Endothelial cell of umbilical vein (primary cell): ENCODE results near the gene CASKIN2. TPM values are rescaled to one million over a fixed set of nuclear protein-coding genes. Genes with fewer than 3 reads are reported as not detected.

Source experiments
- BruUV-seq: library from RNA; stranded (reverse); fragments of 400-500 nt; replicated peaks from 2 replicates; lab custom pipeline; 2021; lab: Mats Ljungman, UMichigan
- CTCF ChIA-PET: fragments of 300-600, 350-600 bp; sonication (Branson Sonifier 250); formaldehyde crosslinking; loops from one replicate; lab custom pipeline; 2021; ENCODE audit warnings: antibody characterized with exemption, inconsistent platforms; lab: Charles Lee
- POLR2A ChIA-PET: fragments of 300-600, 350-600 bp; sonication (Branson Sonifier 250); formaldehyde crosslinking; loops from one replicate; lab custom pipeline; 2021; ENCODE audit warnings: antibody characterized with exemption, inconsistent platforms; lab: Charles Lee
- DNase-seq: peaks from one replicate; pipeline ENCODE4 v3.0.0-alpha.2; 2011; ENCODE audit warnings: low read depth, low spot score
- FAIRE-seq: peaks from 2 replicates; lab custom pipeline; 2011; peaks lifted over from hg19 to GRCh38; lab: Jason Lieb, UNC
- H2AFZ ChIP-seq: 2 replicates; pipeline ENCODE4 v1.6.0; 2012; ENCODE audit warnings: low read depth, low read length, control low read depth, inconsistent platforms
- H3K27ac ChIP-seq: 2 replicates; pipeline ENCODE4 v1.5.1; 2011; ENCODE audit warnings: low read depth, mild to moderate bottlenecking, control low read depth, low read length, moderate library complexity; ENCODE audit not compliant: insufficient read depth
- H3K27me3 ChIP-seq, 2 experiments: 2 replicates each; pipeline versions ENCODE4 v1.6.0 to v1.6.1; 2011; ENCODE audit warnings: low read length in 2 of 2, mixed read lengths in 1 of 2; ENCODE audit not compliant: control insufficient read depth in 2 of 2, insufficient read depth in 2 of 2
- H3K36me3 ChIP-seq, 2 experiments: 2 replicates in 1 of 2; 3 replicates in 1 of 2; pipeline ENCODE4 v1.5.1; 2011; ENCODE audit warnings: low read length in 2 of 2, mild to moderate bottlenecking in 1 of 2, moderate library complexity in 1 of 2; ENCODE audit not compliant: control insufficient read depth in 2 of 2, insufficient read depth in 2 of 2; ENCODE audit errors: extremely low read depth in 1 of 2
- H3K4me1 ChIP-seq: 3 replicates; pipeline ENCODE4 v1.5.1; 2011; ENCODE audit warnings: mild to moderate bottlenecking, low read length; ENCODE audit not compliant: control insufficient read depth, insufficient read depth; ENCODE audit errors: extremely low read depth
- H3K4me2 ChIP-seq: 2 replicates; pipeline ENCODE4 v1.6.1; 2011; ENCODE audit warnings: low read length, control low read depth, mixed read lengths; ENCODE audit not compliant: insufficient read depth
- H3K4me3 ChIP-seq, 3 experiments: fragments of 200-600 bp in 1 of 3; sonication (generic), shearing (Covaris generic) in 1 of 3; replicated peaks in 1 of 3; 2 replicates each; pipeline ENCODE4 v1.5.1; 2011 to 2016; ENCODE audit warnings: control low read depth in 3 of 3, low read length in 3 of 3, mild to moderate bottlenecking in 2 of 3, inconsistent platforms in 1 of 3, low read depth in 1 of 3, moderate library complexity in 1 of 3; ENCODE audit not compliant: insufficient read depth in 1 of 3
- H3K79me2 ChIP-seq: 2 replicates; pipeline ENCODE4 v1.6.0; 2012; ENCODE audit warnings: low read length, inconsistent platforms; ENCODE audit not compliant: control insufficient read depth, insufficient read depth
- H3K9ac ChIP-seq: replicated peaks from 2 replicates; pipeline ENCODE3; 2011; ENCODE audit warnings: low read length, control low read depth; ENCODE audit not compliant: insufficient read depth; ENCODE audit errors: extremely low read depth
- H3K9me1 ChIP-seq: replicated peaks from 3 replicates; pipeline ENCODE4 v1.6.0; 2011; ENCODE audit warnings: mild to moderate bottlenecking, low read length; ENCODE audit not compliant: control insufficient read depth, insufficient read depth; ENCODE audit errors: extremely low read depth
- H3K9me3 ChIP-seq: replicated peaks from 2 replicates; pipeline ENCODE4 v1.5.1; 2012; ENCODE audit warnings: low read length, inconsistent platforms; ENCODE audit not compliant: control insufficient read depth, insufficient read depth
- H4K20me1 ChIP-seq: replicated peaks from 2 replicates; pipeline ENCODE3; 2011; ENCODE audit warnings: mild to moderate bottlenecking, low read length; ENCODE audit not compliant: control insufficient read depth, insufficient read depth; ENCODE audit errors: extremely low read depth
- EZH2 ChIP-seq: IDR thresholded peaks from 2 replicates; pipeline ENCODE4 v1.6.1; 2012; ENCODE audit warnings: borderline replicate concordance, low read depth, mild to moderate bottlenecking, moderate library complexity, low read length, inconsistent platforms; ENCODE audit not compliant: severe bottlenecking
- GATA2 ChIP-seq: IDR thresholded peaks from 2 replicates; pipeline ENCODE4 v1.7.0; 2011; ENCODE audit warnings: low read depth, mild to moderate bottlenecking, moderate library complexity, mixed read lengths, low read length; ENCODE audit not compliant: insufficient read length, insufficient read depth
- JUN ChIP-seq: IDR thresholded peaks from 2 replicates; pipeline ENCODE4 v1.6.1; 2011; ENCODE audit warnings: borderline replicate concordance, low read depth; ENCODE audit not compliant: insufficient read length, insufficient read depth
- MYC ChIP-seq: IDR thresholded peaks from one replicate; pipeline ENCODE4 v1.6.1; 2011; ENCODE audit warnings: mild to moderate bottlenecking, low read depth, low read length
- POLR2A ChIP-seq: IDR thresholded peaks from 2 replicates; pipeline ENCODE4 v1.6.1; 2012; ENCODE audit warnings: low read depth, mild to moderate bottlenecking, control low read depth, low read length
- POLR2AphosphoS5 ChIP-seq: IDR thresholded peaks from 2 replicates; pipeline ENCODE4 v1.6.1; 2012; ENCODE audit warnings: low read depth, mild to moderate bottlenecking, control low read depth, low read length, moderate library complexity; ENCODE audit not compliant: insufficient read depth
- dilution Hi-C: fragments of 300-500 bp; cut with MboI; formaldehyde crosslinking; loops from one replicate; pipeline ENCODE4 v1.15.0; 2019; ENCODE audit warnings: low sequenced_read_pairs; ENCODE audit not compliant: extremely low pct_ligation_motif_present
- intact Hi-C: fragments of 100-400 bp; cut with micrococcal nuclease; formaldehyde crosslinking; loops from one replicate; pipeline ENCODE4 v1.10.0; 2022
- polyA plus RNA-seq, 4 experiments: library from polyadenylated mRNA; depleted of rRNA in 3 of 4; stranded (reverse) in 3 of 4; unstranded in 1 of 4; fragments of >200 nt; gene quantifications; 2 replicates each; pipeline versions ENCODE4 v1.2.1 to v1.2.3, GENCODE V29; 2011 to 2012; ENCODE audit warnings: missing spikeins in 1 of 4
- total RNA-seq: library from RNA; stranded (reverse); gene quantifications from 2 replicates; pipeline ENCODE4 v1.2.3, GENCODE V29; 2021
- TF ChIP-seq, protein P1 (sequence below): IDR thresholded peaks from 2 replicates; pipeline ENCODE4 v1.6.1; 2011; ENCODE audit not compliant: insufficient read depth, insufficient read length

Gene CASKIN2
- total and polyA plus RNA-seq, 2 donors (not counting 3 experiments of a cell fraction or from before 2014, with no cell fraction given) = 13.0 to 37.6 TPM

DNA sequence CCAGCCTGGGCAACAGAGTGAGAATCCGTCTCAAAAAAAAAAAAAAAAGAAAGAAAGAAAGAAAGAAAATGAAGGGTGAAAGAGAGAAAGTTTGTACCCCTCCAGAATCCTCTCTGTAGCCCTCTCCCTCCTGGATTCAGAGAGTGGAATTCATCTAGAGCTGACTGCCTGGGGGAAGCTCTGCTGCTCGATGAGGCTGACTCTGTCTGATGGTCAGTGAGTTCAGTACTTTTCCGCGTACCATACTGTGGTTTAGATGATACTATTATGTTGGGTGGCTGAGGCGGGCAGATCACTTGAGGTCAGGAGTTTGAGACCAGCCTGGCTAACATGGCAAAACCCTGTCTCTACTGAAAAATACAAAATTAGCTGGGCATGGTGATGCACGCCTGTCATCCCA is 44.1 kb downstream of the CASKIN2 start:
- H3K27me3 ChIP-seq = no peaks in the 10 kb centered on the region
- no peak overlapping the region for H3K27ac ChIP-seq
- BruUV-seq = no TSS peak
- FAIRE-seq = no peak
- no peak overlapping the region for H3K9ac ChIP-seq
- peaks cover 0 to 12% of the 10 kb centered on the region in 2 experiments for H3K36me3 ChIP-seq
- H3K4me1 ChIP-seq = peaks cover 8% of the 10 kb centered on the region
- ChIA-PET CTCF (interaction anchor here (2.4 kb wide), 1 partner anchor 9 kb away, joined by 6 read pairs; no protein-coding TSS in a partner anchor), POLR2A (no interaction called here)
- no peak overlapping the region for H3K4me3 ChIP-seq
- DNase-seq = no peak
- dilution Hi-C loops (no loop called here), intact Hi-C loops (no loop called here)
- no peak overlapping the region for H2AFZ ChIP-seq
- no peaks in the 10 kb centered on the region for H3K9me1 ChIP-seq
- H3K79me2 ChIP-seq = no peaks in the 10 kb centered on the region
- no peak overlapping the region for H3K4me2 ChIP-seq
- TF ChIP-seq JUN (no peak), POLR2A (no peak)
- TF ChIP-seq, protein P1, sequence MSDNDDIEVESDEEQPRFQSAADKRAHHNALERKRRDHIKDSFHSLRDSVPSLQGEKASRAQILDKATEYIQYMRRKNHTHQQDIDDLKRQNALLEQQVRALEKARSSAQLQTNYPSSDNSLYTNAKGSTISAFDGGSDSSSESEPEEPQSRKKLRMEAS = no peak
- no peaks in the 10 kb centered on the region for H3K9me3 ChIP-seq
- no peaks in the 10 kb centered on the region for H4K20me1 ChIP-seq

DNA sequence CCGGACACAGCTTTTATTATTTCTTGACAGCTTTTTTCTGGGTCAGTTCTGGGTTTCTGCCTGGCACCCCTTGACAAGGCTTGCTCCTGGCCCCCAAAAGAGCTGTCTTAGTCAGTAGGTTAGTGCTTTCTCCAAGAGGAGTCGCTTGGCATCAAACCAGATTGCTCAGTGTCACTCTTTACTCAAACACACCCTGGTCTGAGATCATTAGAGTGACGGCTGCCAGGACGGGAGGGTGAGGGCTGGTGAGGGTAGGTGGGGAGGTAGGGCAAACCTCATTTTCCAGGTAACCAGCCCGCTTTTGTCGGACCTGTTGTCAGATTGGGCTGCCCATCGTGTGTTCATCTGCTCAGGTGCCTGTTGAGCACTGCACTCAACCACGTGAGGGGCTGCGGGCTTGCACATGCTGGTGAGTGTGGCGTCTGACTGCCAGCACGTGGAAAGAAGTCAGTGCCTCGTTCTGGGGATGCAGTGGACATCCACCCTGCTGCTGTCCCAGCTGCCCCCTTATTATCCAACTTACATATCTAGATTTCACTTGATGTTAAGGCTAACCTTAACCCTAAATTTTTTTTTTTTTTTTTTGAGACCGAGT is 46.5 kb downstream of the CASKIN2 start:
- H2AFZ ChIP-seq = no peak overlapping the region
- H3K4me2 ChIP-seq = no peak overlapping the region
- no peaks in the 10 kb centered on the region for H3K27me3 ChIP-seq
- H3K36me3 ChIP-seq = peaks cover 0 to 10% of the 10 kb centered on the region in 2 experiments
- POLR2A ChIA-PET = no interaction called here
- FAIRE-seq = no peak
- dilution Hi-C loops (no loop called here), intact Hi-C loops (no loop called here)
- H3K4me1 ChIP-seq = no peaks in the 10 kb centered on the region
- CTCF ChIA-PET = no interaction called here
- no peak for DNase-seq
- H4K20me1 ChIP-seq = no peaks in the 10 kb centered on the region
- no peak overlapping the region for H3K9ac ChIP-seq
- H3K4me3 ChIP-seq = no peak overlapping the region
- TF ChIP-seq GATA2 (no peak), JUN (no peak), POLR2AphosphoS5 (no peak), MYC (no peak), EZH2 (no peak)
- H3K79me2 ChIP-seq = no peaks in the 10 kb centered on the region
- BruUV-seq = no TSS peak
- H3K9me1 ChIP-seq = no peaks in the 10 kb centered on the region
- no peak overlapping the region for H3K27ac ChIP-seq
- no peaks in the 10 kb centered on the region for H3K9me3 ChIP-seq
